Measurements from ENCODE around the gene PRRT4.

DNA sequence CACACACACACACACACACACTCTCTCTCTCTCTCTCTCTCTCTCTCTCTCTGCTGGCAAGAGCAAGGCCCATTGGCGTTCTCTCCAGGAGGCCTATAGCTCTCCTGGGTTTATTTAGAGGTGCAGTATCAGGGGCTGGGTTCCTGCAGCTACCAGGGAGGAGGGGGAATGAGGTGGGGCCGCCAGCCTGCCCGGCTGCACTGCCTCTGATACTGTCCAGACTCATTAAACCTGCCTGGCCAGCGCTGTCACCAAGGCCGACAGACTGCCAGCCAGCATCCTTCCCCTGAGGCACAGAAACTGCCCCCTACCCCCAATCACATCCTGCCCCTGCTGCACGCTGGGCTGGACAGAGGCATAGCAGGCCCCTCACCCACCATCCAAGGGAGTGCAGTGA, 4.3 kb downstream of the PRRT4 start:
- TF ChIP-seq, protein P1, sequence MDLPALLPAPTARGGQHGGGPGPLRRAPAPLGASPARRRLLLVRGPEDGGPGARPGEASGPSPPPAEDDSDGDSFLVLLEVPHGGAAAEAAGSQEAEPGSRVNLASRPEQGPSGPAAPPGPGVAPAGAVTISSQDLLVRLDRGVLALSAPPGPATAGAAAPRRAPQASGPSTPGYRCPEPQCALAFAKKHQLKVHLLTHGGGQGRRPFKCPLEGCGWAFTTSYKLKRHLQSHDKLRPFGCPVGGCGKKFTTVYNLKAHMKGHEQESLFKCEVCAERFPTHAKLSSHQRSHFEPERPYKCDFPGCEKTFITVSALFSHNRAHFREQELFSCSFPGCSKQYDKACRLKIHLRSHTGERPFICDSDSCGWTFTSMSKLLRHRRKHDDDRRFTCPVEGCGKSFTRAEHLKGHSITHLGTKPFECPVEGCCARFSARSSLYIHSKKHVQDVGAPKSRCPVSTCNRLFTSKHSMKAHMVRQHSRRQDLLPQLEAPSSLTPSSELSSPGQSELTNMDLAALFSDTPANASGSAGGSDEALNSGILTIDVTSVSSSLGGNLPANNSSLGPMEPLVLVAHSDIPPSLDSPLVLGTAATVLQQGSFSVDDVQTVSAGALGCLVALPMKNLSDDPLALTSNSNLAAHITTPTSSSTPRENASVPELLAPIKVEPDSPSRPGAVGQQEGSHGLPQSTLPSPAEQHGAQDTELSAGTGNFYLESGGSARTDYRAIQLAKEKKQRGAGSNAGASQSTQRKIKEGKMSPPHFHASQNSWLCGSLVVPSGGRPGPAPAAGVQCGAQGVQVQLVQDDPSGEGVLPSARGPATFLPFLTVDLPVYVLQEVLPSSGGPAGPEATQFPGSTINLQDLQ (CRISPR knock-in tag; IDR thresholded peaks at IDR 0.05): no peak
- TF ChIP-seq ELF1 (CRISPR knock-in tag; IDR thresholded peaks at IDR 0.05) (no peak), SOX6 (IDR thresholded peaks at IDR 0.05) (no peak), SOX6 (CRISPR knock-in tag; IDR thresholded peaks at IDR 0.05) (no peak), XRCC5 (optimal IDR thresholded peaks at IDR 0.05; ENCODE audit: low read length) (no peak), REST (IDR thresholded peaks at IDR 0.05; ENCODE audit: borderline replicate concordance in 1 of 2, low read depth in 1 of 2, low read length in 2 of 2) (no peak), NONO (IDR thresholded peaks at IDR 0.05) (no peak), NONO (CRISPR knock-in tag; conservative IDR thresholded peaks at IDR 0.05) (no peak), CBFB (CRISPR knock-in tag; IDR thresholded peaks at IDR 0.05) (no peak), SIN3A (IDR thresholded peaks at IDR 0.05; ENCODE audit: borderline replicate concordance, low read depth, low read length) (no peak), SMC3 (IDR thresholded peaks at IDR 0.05; ENCODE audit: low read length) (no peak), GLMP (CRISPR knock-in tag; IDR thresholded peaks at IDR 0.05; ENCODE audit: borderline replicate concordance) (no peak), MTF1 (CRISPR knock-in tag; IDR thresholded peaks at IDR 0.05) (no peak), YY1 (IDR thresholded peaks at IDR 0.05; ENCODE audit: insufficient read depth, insufficient replicate concordance, low read depth, low read length) (no peak)
- TF ChIP-seq, protein P2, sequence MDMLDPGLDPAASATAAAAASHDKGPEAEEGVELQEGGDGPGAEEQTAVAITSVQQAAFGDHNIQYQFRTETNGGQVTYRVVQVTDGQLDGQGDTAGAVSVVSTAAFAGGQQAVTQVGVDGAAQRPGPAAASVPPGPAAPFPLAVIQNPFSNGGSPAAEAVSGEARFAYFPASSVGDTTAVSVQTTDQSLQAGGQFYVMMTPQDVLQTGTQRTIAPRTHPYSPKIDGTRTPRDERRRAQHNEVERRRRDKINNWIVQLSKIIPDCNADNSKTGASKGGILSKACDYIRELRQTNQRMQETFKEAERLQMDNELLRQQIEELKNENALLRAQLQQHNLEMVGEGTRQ (IDR thresholded peaks at IDR 0.05; ENCODE audit: low read depth, low read length): no peak
- TF ChIP-seq, protein P2 (CRISPR knock-in tag; IDR thresholded peaks at IDR 0.05; ENCODE audit: borderline replicate concordance): no peak
- TF ChIP-seq, protein P3, sequence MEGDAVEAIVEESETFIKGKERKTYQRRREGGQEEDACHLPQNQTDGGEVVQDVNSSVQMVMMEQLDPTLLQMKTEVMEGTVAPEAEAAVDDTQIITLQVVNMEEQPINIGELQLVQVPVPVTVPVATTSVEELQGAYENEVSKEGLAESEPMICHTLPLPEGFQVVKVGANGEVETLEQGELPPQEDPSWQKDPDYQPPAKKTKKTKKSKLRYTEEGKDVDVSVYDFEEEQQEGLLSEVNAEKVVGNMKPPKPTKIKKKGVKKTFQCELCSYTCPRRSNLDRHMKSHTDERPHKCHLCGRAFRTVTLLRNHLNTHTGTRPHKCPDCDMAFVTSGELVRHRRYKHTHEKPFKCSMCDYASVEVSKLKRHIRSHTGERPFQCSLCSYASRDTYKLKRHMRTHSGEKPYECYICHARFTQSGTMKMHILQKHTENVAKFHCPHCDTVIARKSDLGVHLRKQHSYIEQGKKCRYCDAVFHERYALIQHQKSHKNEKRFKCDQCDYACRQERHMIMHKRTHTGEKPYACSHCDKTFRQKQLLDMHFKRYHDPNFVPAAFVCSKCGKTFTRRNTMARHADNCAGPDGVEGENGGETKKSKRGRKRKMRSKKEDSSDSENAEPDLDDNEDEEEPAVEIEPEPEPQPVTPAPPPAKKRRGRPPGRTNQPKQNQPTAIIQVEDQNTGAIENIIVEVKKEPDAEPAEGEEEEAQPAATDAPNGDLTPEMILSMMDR (CRISPR knock-in tag; IDR thresholded peaks at IDR 0.05): no peak

Measured in HepG2 (cell line).